K562 (cell line): ENCODE results near the gene OR52E4. TPM values are rescaled to one million over a fixed set of nuclear protein-coding genes. Genes with fewer than 3 reads are reported as not detected.

Experiments used
- ATAC-seq: fragments of 200-7000 bp; cut with Tn5 transposase; 3 replicates; pipeline ENCODE4 v1.9.1; 2020; ENCODE audit warnings: moderate library complexity
- BruUV-seq: library from RNA; stranded (reverse); fragments of 400-500 nt; replicated peaks from 2 replicates; lab custom pipeline; 2021; lab: Mats Ljungman, UMichigan
- CTCF ChIA-PET: fragments of 300-600 bp; formaldehyde crosslinking; extraction: SDS; loops from one replicate; lab custom pipeline; 2021; ENCODE audit warnings: low intra/inter-chr PET ratio; lab: Yijun Ruan, JAX
- POLR2A ChIA-PET: fragments of 300-600, 350-650 bp; sonication (Branson Sonifier 250); formaldehyde crosslinking; extraction: SDS; loops from one replicate; lab custom pipeline; 2021; ENCODE audit warnings: antibody characterized with exemption, inconsistent platforms; lab: Yijun Ruan, JAX
- DNase-seq, 4 experiments: peaks; one replicate each; pipeline versions ENCODE4 v3.0.0 to v3.0.0-alpha.2; 2011 to 2018; ENCODE audit warnings: low spot score in 3 of 4, mixed read lengths in 3 of 4; ENCODE audit errors: extremely low read depth in 1 of 4
- FAIRE-seq: peaks from 2 replicates; lab custom pipeline; 2011; peaks lifted over from hg19 to GRCh38; lab: Jason Lieb, UNC
- H2AFZ ChIP-seq: 2 replicates; pipeline ENCODE4 v1.6.0; 2011; ENCODE audit warnings: low read depth, low read length, control low read depth, inconsistent platforms
- H3K27ac ChIP-seq: fragments of 200-600 bp; 3 replicates; pipeline ENCODE4 v1.8.0; 2011; ENCODE audit warnings: low read depth, mild to moderate bottlenecking, control low read depth, inconsistent platforms, low read length, moderate library complexity, mixed read lengths; ENCODE audit errors: extremely low read depth
- H3K27me3 ChIP-seq, 2 experiments: fragments of 300-600 bp in 1 of 2; 2 replicates in 1 of 2; 3 replicates in 1 of 2; pipeline versions ENCODE4 v1.6.0 to v1.8.0; 2011; ENCODE audit warnings: inconsistent platforms in 2 of 2, low read length in 2 of 2, mild to moderate bottlenecking in 1 of 2, mixed read lengths in 1 of 2, moderate library complexity in 1 of 2; ENCODE audit not compliant: control insufficient read depth in 2 of 2, insufficient read depth in 2 of 2
- H3K36me3 ChIP-seq: fragments of 300-600 bp; 3 replicates; pipeline ENCODE4 v1.8.0; 2011; ENCODE audit warnings: mild to moderate bottlenecking, low read length, inconsistent platforms; ENCODE audit not compliant: control insufficient read depth, insufficient read depth
- H3K4me1 ChIP-seq, 2 experiments: fragments of 200-600 bp in 1 of 2; replicated peaks in 1 of 2; 2 replicates in 1 of 2; 3 replicates in 1 of 2; pipeline versions ENCODE4 v1.5.1 to v1.8.0; 2011; ENCODE audit warnings: inconsistent platforms in 2 of 2, low read length in 2 of 2, mild to moderate bottlenecking in 1 of 2, mixed read lengths in 1 of 2, moderate library complexity in 1 of 2; ENCODE audit not compliant: control insufficient read depth in 2 of 2, insufficient read depth in 2 of 2
- H3K4me2 ChIP-seq: 2 replicates; pipeline ENCODE4 v1.6.1; 2011; ENCODE audit warnings: low read length, control low read depth, inconsistent platforms, mixed read lengths; ENCODE audit not compliant: insufficient read depth
- H3K4me3 ChIP-seq: fragments of 200-600 bp; sonication (generic), shearing (Covaris generic); 2 replicates; pipeline ENCODE4 v1.5.1; 2016; ENCODE audit warnings: control low read depth, inconsistent platforms
- H3K79me2 ChIP-seq: fragments of 200-600 bp; 3 replicates; pipeline ENCODE4 v1.8.0; 2011; ENCODE audit warnings: low read length, inconsistent platforms; ENCODE audit not compliant: control insufficient read depth, insufficient read depth
- H3K9ac ChIP-seq, 2 experiments: 2 replicates each; pipeline versions ENCODE4 v1.6.0 to v1.6.1; 2011; ENCODE audit warnings: low read depth in 2 of 2, low read length in 2 of 2, control low read depth in 1 of 2, inconsistent platforms in 1 of 2, mild to moderate bottlenecking in 1 of 2, mixed read lengths in 1 of 2; ENCODE audit not compliant: insufficient read depth in 1 of 2
- H3K9me1 ChIP-seq: one replicate; pipeline ENCODE4 v1.6.0; 2011; ENCODE audit warnings: inconsistent platforms, mild to moderate bottlenecking, low read length, moderate library complexity; ENCODE audit not compliant: control insufficient read depth, insufficient read depth
- H3K9me3 ChIP-seq: replicated peaks from 2 replicates; pipeline ENCODE4 v1.5.1; 2011; ENCODE audit warnings: low read depth, low read length, inconsistent platforms; ENCODE audit not compliant: control insufficient read depth, insufficient read depth
- H4K20me1 ChIP-seq: replicated peaks from 2 replicates; pipeline ENCODE4 v1.6.1; 2011; ENCODE audit warnings: low read length, inconsistent platforms, mixed read lengths; ENCODE audit not compliant: control insufficient read depth, insufficient read depth
- BRD9 ChIP-seq: fragments of 450-650 bp; IDR thresholded peaks from 2 replicates; pipeline ENCODE4 v1.6.1; 2018; ENCODE audit warnings: low read depth; ENCODE audit not compliant: partially characterized antibody
- CBX5 ChIP-seq: IDR thresholded peaks from 2 replicates; pipeline ENCODE4 v1.6.1; 2014; ENCODE audit warnings: low read depth, borderline replicate concordance
- CUX1 ChIP-seq: fragments of 200-800 bp; sonication (Bioruptor generic); IDR thresholded peaks from 2 replicates; pipeline ENCODE4 v1.6.1; 2016; ENCODE audit warnings: missing genetic modification characterization, missing compliant biosample characterization
- FOSL1 ChIP-seq: fragments of 200-800 bp; sonication (Bioruptor generic); conservative IDR thresholded peaks from 2 replicates; pipeline ENCODE4 v1.6.1; 2016; ENCODE audit warnings: missing genetic modification characterization, missing compliant biosample characterization
- HDAC8 ChIP-seq: fragments of 450-650 bp; IDR thresholded peaks from 2 replicates; pipeline ENCODE4 v1.6.1; 2016; ENCODE audit warnings: mild to moderate bottlenecking, missing genetic modification characterization, moderate library complexity, missing compliant biosample characterization
- PKNOX1 ChIP-seq: fragments of 450-650 bp; IDR thresholded peaks from 2 replicates; pipeline ENCODE4 v1.6.1; 2016
- POLR2A ChIP-seq: fragments of 450-650 bp; conservative IDR thresholded peaks from 2 replicates; pipeline ENCODE4 v1.6.1; 2016
- SIN3B ChIP-seq: fragments of 450-650 bp; IDR thresholded peaks from 2 replicates; pipeline ENCODE4 v1.6.1; 2017; ENCODE audit warnings: low read depth, mild to moderate bottlenecking, moderate library complexity
- ZBTB33 ChIP-seq: sonication (generic); formaldehyde crosslinking; IDR thresholded peaks from 2 replicates; pipeline ENCODE4 v1.8.1; 2023; ENCODE audit warnings: mild to moderate bottlenecking, missing genetic modification reagents
- ZNF41 ChIP-seq: fragments of 250-450 bp; sonication (Bioruptor Pico); conservative IDR thresholded peaks from 2 replicates; pipeline ENCODE4 v1.4.0; 2020; ENCODE audit warnings: mild to moderate bottlenecking
- ZNF780A ChIP-seq: fragments of 250-450 bp; sonication (Bioruptor Pico); IDR thresholded peaks from 2 replicates; pipeline ENCODE4 v1.5.0; 2021; ENCODE audit warnings: mild to moderate bottlenecking
- WGBS: fragments of 100-300 bp; shearing (Covaris generic); methylation state at CpG from one replicate; pipeline ENCODE4 v1.1.6; 2016; ENCODE audit warnings: low coverage, mixed read lengths; ENCODE audit not compliant: insufficient coverage; ENCODE audit errors: missing lambda C conversion rate; 5-methylcytosine and 5-hydroxymethylcytosine counted together
- in situ Hi-C: fragments of 300-500 bp; cut with MboI; formaldehyde crosslinking; loops from 4 replicates; pipeline ENCODE4 v1.15.0; 2018; ENCODE audit warnings: inconsistent platforms, mixed read lengths
- intact Hi-C: fragments of 100-400 bp; cut with micrococcal nuclease; formaldehyde crosslinking; loops from 2 replicates; pipeline ENCODE4 v1.14.2; 2022
- polyA plus RNA-seq, 8 experiments: library from polyadenylated mRNA; depleted of rRNA in 4 of 8; stranded (reverse) in 5 of 8; unstranded in 3 of 8; fragments of >200 nt; fragmentation: Nextera tagmentation in 2 of 8; fragmentation: Illumina TruSeq in 1 of 8; extraction: Ambion mirVana in 2 of 8; extraction: Trizol in 1 of 8; gene quantifications; 2 replicates each; pipeline versions ENCODE4 v1.2.1 to v1.2.3, GENCODE V29; 2011 to 2014; ENCODE audit warnings: inconsistent platforms in 1 of 8, missing spikeins in 1 of 8
- total RNA-seq, 7 experiments: library from RNA; depleted of rRNA in 6 of 7; stranded (reverse); fragments of >200 nt in 6 of 7; fragmentation: Illumina TruSeq in 2 of 7; extraction: Trizol in 2 of 7; gene quantifications; 2 replicates each; pipeline versions ENCODE4 v1.2.1 to v1.2.3, GENCODE V29; 2011 to 2021; ENCODE audit warnings: low replicate concordance in 1 of 7
- TF ChIP-seq, protein P1 (sequence below): sonication (generic); formaldehyde crosslinking; IDR thresholded peaks from 2 replicates; pipeline ENCODE4 v1.8.0; 2022; ENCODE audit warnings: mild to moderate bottlenecking, missing genetic modification reagents

Gene OR52E4
- total and polyA plus RNA-seq, 9 of the 15 experiments (the other 6 are each of a cell fraction or from before 2014, with no cell fraction given), result not detected

DNA sequence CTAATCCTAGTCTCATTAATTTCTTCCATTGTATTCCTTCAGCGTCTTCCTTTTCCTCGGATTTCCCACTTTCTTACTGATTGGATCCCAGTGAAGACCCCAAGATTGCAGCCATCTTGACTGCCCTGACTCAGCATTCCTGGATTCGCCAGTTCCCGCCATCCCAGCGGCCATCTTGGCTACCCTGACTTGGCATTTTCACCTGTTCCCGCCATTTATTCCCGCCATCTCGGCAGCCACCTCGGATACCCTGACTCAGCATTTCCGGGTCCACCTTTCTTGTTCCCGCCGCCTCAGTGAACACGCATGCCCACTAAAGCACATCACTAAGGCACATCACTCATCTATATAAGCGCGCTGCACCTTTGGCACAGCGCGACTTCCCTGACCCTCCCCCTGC, 47.8 kb downstream of the OR52E4 start (continued):
- peak; percentile 47; the same call in 1 of the 2 replicates for TF ChIP-seq ZBTB33 (CRISPR knock-in tag)

DNA sequence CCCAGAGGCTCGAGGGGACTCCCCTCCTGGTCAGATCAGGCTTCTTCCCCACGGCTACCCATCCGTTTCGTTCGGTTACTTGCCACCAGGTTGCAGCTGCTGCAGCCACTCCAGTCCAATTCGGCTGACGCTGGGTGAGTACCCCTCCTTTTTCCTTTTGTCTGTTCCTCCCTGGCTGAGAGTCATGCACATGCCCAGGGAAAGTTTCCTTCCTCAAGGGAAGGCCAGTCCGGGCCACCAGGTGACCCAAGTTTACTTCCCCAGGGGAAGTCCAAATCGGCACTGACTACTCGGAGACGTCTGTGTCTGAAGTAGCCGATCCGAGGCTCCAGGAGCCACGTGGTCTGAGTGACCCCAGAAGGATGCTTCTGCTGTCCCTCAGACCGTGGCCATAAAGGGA, 48.4 kb downstream of the OR52E4 start:
- no peak for FAIRE-seq
- TF ChIP-seq CUX1 (CRISPR knock-in tag) (no peak), POLR2A (no peak), HDAC8 (tag) (no peak), ZNF780A (CRISPR knock-in tag) (no peak), ZNF41 (CRISPR knock-in tag) (no peak), SIN3B (no peak), PKNOX1 (no peak), FOSL1 (no peak), CBX5 (no peak), BRD9 (no peak)
- TF ChIP-seq, protein P1, sequence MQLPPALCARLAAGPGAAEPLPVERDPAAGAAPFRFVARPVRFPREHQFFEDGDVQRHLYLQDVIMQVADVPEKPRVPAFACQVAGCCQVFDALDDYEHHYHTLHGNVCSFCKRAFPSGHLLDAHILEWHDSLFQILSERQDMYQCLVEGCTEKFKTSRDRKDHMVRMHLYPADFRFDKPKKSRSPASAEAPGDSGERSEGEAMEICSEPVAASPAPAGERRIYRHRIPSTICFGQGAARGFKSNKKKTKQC (CRISPR knock-in tag), result no peak

More for the DNA sequence above, 48.4 kb downstream of the OR52E4 start:
- no peak for DNase-seq
- no TSS peak for BruUV-seq
- no peak overlapping the region for H3K4me2 ChIP-seq
- WGBS, result 25% methylated on average over 15 of the region's 15 CpGs
- peak overlapping the region; percentile 8 for H2AFZ ChIP-seq
- ChIA-PET POLR2A (interaction anchor here (0.6 kb wide), 1 partner anchor 398 kb away, joined by 3 read pairs; no protein-coding TSS in a partner anchor), CTCF (no interaction called here)
- H3K9me1 ChIP-seq, result no peaks in the 10 kb centered on the region
- no peak overlapping the region for H3K27ac ChIP-seq
- H4K20me1 ChIP-seq, result no peaks in the 10 kb centered on the region
- no peak overlapping the region for H3K9ac ChIP-seq
- in situ Hi-C loops (no loop called here), intact Hi-C loops (no loop called here)
- H3K4me3 ChIP-seq, result no peak overlapping the region
- no peaks in the 10 kb centered on the region for H3K36me3 ChIP-seq
- H3K27me3 ChIP-seq, result peaks cover 26 to 39% of the 10 kb centered on the region in 2 experiments; a peak in 4 of 5 replicates
- no peaks in the 10 kb centered on the region; the same call in 2 of the 3 replicates for H3K79me2 ChIP-seq
- peaks cover 0 to 4% of the 10 kb centered on the region in 2 experiments; a peak in 2 of 5 replicates for H3K4me1 ChIP-seq
- ATAC-seq, result no peak
- peaks cover under 1% of the 10 kb centered on the region; the same call in 1 of the 2 replicates for H3K9me3 ChIP-seq
